IPS-18c (cell line): ENCODE data around the gene ATCAY.
A peak's percentile ranks its signal among the peaks of the same experiment; 100 is the strongest.
"Not testable (repeated sequence)": the region's sequence is repeated elsewhere in the genome, so short reads cannot be mapped to it uniquely, and the experiment has no call there.

Source experiments
- H3K4me3 ChIP-seq: 2 replicates; pipeline ENCODE4 v1.7.0; 2013; ENCODE audit warnings: low read depth, mild to moderate bottlenecking, low read length, moderate library complexity; ENCODE audit not compliant: insufficient read depth
- H3K9me3 ChIP-seq: one replicate; pipeline ENCODE4 v1.6.1; 2013; ENCODE audit warnings: mild to moderate bottlenecking, low read length, moderate library complexity; ENCODE audit not compliant: control insufficient read depth, insufficient read depth

ATCAY gene

GRCh38 chr19:3923912-3924311 is 43.4 kb downstream of the ATCAY start:
- H3K9me3 ChIP-seq = no peaks in the 10 kb centered on the region
- H3K4me3 ChIP-seq = no peak overlapping the region

GRCh38 chr19:3931041-3931440 is 50.6 kb downstream of the ATCAY start:
- Histone ChIP-seq H3K9me3 (no peaks in the 10 kb centered on the region), H3K4me3 (no peak overlapping the region)

- peak within 1 kb of the TSS; percentile 77 for H3K4me3 ChIP-seq
- H3K9me3 ChIP-seq = no peaks in the 10 kb centered on the region
These were observed 52.7 kb downstream of the ATCAY start, which contains the start of gene NMRK2 for GRCh38 chr19:3932931-3933810. NMRK2 (plus strand) TSS chr19:3933069; CDS start chr19:3933672, 603 bp downstream.

- Histone ChIP-seq H3K9me3 (no peaks in the 10 kb centered on the region), H3K4me3 (no peak overlapping the region)
These were observed 56.3 kb downstream of the ATCAY start for GRCh38 chr19:3936506-3937442.

- H3K4me3 ChIP-seq, H3K9me3 ChIP-seq: not testable (repeated sequence)
These were observed 57.9 kb downstream of the ATCAY start for GRCh38 chr19:3938300-3938950.

- H3K9me3 ChIP-seq = peaks cover 2% of the 10 kb centered on the region
- H3K4me3 ChIP-seq = no peak overlapping the region
These were observed 62.4 kb downstream of the ATCAY start for GRCh38 chr19:3942790-3943409.

- Histone ChIP-seq H3K4me3 (no peak overlapping the region), H3K9me3 (peaks cover 2% of the 10 kb centered on the region)
These were observed 63.7 kb downstream of the ATCAY start for GRCh38 chr19:3944018-3944721.

- peaks cover 2% of the 10 kb centered on the region for H3K9me3 ChIP-seq
- no peak overlapping the region for H3K4me3 ChIP-seq
These were observed 65.4 kb downstream of the ATCAY start for GRCh38 chr19:3945838-3946237.

GRCh38 chr19:3947316-3947933 is 66.9 kb downstream of the ATCAY start:
- not testable (repeated sequence) for H3K4me3 ChIP-seq

GRCh38 chr19:3949294-3949693 is 68.8 kb downstream of the ATCAY start:
- peaks cover 2% of the 10 kb centered on the region for H3K9me3 ChIP-seq
- no peak overlapping the region for H3K4me3 ChIP-seq

More at GRCh38 chr19:3947316-3947933, 66.9 kb downstream of the ATCAY start:
- not testable (repeated sequence) for H3K9me3 ChIP-seq

GRCh38 chr19:3949997-3950859 is 69.7 kb downstream of the ATCAY start:
- H3K9me3 ChIP-seq = peaks cover 2% of the 10 kb centered on the region
- H3K4me3 ChIP-seq = no peak overlapping the region

GRCh38 chr19:3950871-3951861 is 70.7 kb downstream of the ATCAY start:
- Histone ChIP-seq H3K4me3 (no peak overlapping the region), H3K9me3 (peaks cover 2% of the 10 kb centered on the region)

GRCh38 chr19:3952755-3953276 is 72.3 kb downstream of the ATCAY start:
- not testable (repeated sequence) for H3K9me3 ChIP-seq

GRCh38 chr19:3954107-3954506 is 73.6 kb downstream of the ATCAY start:
- H3K4me3 ChIP-seq = no peak overlapping the region

More at GRCh38 chr19:3952755-3953276, 72.3 kb downstream of the ATCAY start:
- not testable (repeated sequence) for H3K4me3 ChIP-seq

More at GRCh38 chr19:3954107-3954506, 73.6 kb downstream of the ATCAY start:
- H3K9me3 ChIP-seq = no peaks in the 10 kb centered on the region
